NCI-H1092 treated with DMSO at 0.1 percent for 48 hours (cell line): ENCODE results near the gene MYOM1.
A peak's percentile ranks its signal among the peaks of the same experiment; 100 is the strongest.
"Not testable (repeated sequence)": the region's sequence is repeated elsewhere in the genome, so short reads cannot be mapped to it uniquely, and the experiment has no call there.

ENCODE experiments used
- DNase-seq: peaks from one replicate; lab custom pipeline; 2025; lab: John Stamatoyannopoulos, UW

The MYOM1 gene

DNA sequence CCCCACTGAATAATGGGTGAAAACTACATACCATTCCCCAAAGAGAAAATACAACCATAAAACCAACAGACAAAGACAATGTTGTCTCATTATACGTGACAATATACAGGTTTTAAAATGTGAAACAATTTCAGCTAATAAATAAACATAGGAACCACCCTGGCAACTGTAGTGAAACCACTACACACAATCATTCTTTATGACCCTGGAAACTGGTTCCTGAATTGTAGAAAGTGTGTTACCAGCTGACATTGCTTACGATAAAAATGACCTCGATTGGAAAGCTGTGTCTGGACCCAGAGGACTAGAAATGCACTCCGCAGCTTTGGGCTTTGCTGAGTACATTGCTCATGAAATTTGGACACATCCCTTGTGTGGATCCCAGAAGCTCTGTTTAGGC is 132.9 kb downstream of the MYOM1 start:
- no peak for DNase-seq

DNA sequence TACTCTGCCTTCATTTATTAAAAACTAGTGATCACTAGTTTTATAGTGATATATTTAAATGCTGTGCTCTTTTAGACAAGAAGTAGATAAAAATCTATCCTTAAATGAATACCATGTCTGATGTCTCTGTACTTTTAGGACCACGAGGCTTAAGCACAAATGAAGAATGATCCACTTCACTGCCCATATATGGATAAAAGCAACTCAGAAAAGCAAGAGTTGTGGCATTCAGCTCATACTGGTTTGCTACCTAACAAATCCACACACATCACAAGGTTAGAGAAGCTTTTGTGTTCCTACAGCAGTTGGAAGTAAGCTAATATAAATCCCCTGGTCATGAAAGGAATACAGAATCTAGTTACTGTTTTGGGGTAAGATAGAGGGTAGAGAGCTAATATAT is 134.2 kb downstream of the MYOM1 start:
- no peak for DNase-seq

DNA sequence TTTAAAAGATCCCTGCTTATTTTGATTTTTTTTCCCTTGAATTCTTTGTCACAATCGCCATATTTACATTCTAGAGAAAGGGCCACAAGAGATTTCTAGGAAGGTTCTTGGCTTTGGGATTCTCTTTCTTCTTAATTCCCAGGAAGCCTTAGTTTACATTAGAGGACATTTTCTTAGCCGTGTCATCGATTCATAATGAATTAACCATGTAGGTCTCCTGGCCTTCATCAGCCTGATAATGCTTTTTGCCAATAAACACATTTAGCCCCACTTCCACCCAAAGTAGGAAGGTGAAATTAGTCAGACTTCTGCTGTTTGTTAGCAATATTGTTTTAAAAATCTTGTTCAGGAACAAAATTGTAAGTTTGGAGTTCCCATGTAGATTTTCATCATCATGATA is 135.6 kb downstream of the MYOM1 start:
- DNase-seq = no peak

GRCh38 chr18:3083766-3084165 is 136.0 kb downstream of the MYOM1 start:
- DNase-seq = no peak

DNA sequence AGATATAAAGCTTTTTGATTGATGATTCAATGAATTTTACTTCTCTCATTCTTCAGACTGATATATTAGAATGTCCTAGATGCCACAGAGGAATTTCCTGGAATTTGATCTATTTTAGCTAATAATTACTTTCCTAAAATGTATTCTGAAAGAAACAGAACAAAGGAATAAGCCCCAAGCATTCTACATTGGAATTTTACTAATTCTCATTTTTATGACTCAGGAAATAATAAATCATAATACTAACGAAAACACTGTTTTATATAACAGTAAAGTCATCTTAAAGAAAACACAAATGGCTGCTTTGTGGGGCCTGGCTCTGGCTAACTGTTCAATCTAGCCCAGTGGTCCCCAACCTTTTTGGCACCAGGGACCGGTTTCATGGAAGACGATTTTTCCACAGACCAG is 138.2 kb downstream of the MYOM1 start:
- DNase-seq = no peak

GRCh38 chr18:3079653-3080052 is 140.1 kb downstream of the MYOM1 start:
- no peak for DNase-seq

GRCh38 chr18:3075491-3075890 is 144.3 kb downstream of the MYOM1 start:
- no peak for DNase-seq

GRCh38 chr18:3074087-3074486 is 145.7 kb downstream of the MYOM1 start:
- DNase-seq = no peak

DNA sequence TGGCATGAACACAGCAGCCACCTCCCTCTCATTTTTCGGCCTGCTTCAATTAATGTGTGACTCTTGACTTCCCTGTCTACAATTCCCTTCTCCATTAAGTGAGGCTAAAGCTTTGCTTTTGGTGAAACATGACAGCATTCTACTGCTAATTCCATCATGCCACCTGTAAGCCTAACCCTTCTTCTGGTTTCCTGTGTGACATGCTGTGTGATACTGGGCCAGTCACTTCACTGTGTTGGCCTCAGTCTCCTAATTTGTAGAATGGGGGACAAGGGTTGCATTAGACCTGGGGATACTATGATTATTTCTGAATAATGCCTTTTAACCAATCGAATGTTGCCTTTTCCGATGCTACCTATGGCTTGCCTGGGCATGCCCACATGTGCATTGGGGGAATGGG is 146.4 kb downstream of the MYOM1 start:
- not testable (repeated sequence) for DNase-seq

DNA sequence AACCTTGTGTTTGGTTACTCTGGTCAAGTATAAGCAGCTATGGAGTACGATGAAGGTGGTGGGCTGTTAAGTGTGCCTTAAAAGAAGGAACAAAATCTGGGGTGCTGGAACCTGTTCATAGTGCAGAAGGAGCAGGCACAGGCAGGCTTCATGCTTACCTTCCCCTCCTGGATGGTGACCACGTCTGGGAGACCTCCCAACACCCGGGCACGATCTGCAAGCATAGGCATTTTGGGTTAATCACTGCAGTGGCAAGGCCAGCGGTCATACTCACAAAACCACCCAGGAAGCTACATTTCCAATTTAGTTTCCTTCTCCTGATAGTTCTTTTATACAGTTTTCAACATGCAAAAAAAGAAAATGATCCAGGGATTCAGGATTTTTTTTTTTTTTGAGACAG is 148.1 kb downstream of the MYOM1 start:
- DNase-seq = no peak

- DNase-seq = no peak
Measured at GRCh38 chr18:3069671-3070433, 149.9 kb downstream of the MYOM1 start.

DNA sequence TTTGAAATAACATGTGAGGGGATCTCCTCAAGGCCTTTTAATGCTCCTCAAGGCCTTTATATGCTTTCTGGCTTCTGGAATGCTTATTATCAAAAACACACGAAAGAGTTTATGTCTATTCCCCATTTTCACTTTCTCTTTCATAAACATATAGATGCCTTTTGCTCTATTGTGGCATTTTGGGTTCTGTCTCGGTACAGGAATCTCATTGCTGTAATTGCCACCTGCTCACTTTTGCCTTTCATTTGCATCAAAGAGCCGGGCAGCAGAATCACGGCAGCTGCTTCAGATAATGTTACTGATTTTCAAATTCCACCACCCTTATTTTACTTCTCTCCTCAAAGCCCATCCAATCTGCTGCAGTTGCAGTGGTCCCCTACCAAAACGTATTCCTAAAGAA is 152.0 kb downstream of the MYOM1 start:
- DNase-seq = no peak

- no peak for DNase-seq
Measured at GRCh38 chr18:3067165-3067661, 152.6 kb downstream of the MYOM1 start.

DNA sequence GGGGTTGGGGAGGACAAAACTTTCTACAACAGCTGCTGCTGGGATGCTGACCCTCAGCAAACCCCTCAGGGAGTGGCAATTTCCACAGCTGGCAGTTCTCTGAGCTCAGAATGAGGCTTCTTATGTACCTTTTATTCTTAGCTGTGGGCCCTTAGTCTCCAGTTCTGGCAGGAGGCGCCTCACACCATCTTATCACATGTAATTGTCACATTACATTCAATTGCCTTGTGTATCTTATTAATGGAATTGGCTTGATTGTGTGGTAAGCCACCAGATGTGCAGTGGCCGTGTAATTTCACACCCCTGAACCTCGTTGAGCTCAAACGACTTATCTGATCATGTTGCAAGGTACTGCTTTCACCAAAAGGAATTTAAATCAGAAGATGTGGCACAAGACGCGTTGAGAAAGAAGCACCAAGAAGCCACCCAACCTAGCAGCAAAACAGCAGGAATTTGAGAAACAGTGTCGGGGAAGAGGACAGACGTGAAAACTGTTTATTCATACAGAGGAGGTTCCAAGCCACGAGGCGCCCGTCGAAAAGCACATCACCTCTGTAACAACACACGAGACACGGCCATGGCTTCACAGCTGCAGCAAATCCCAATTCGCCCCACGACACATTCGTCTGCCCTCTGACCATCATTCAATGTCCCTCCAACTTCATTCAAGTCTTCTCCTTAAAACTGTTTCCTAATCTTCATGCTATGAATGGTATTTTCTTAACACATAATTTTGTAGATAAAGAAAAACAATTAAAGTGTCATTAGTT is 153.2 kb downstream of the MYOM1 start:
- no peak for DNase-seq

- DNase-seq = not testable (repeated sequence)
Measured at GRCh38 chr18:3063766-3064165, 156.0 kb downstream of the MYOM1 start.

DNA sequence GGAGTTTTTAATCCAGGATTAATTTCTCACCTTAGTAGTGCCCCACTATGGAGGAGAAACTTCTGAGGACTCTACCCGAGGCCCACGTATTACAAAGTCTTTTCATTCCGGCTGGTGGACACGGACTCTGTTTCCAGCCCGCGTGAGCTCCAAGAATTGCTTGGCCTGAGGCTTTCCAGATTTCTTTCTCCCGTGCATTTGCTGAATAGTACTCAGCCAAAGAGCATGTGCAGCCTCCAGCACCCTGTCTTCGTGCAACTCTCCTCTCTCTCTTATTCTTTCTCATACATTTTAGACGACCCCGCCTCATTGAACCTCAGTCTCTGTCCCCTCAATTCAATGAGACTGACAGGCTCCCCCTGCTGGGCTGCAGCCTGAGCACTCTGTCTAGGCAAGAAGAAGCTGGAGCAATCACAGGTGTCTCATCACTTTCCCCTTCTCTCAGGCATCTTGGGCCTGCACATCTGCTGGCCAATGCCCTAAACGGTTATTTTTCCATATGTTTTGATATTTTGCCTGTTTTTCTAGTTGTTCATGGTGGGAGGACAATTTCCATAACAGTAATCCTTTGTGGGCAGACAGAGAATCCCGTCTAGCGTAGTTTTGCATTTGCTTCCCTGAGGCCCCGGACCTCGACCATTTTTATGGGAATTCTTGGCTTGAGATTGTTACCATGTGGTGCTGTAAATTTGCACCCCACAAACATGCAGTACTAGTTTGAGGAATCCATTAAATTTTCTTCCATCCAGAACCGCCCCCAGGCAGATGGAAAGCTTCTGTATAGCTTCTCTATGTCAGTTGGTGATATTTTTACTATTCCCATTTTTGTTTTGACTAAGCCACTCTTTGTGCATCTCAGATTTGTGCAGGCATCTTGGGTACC is 156.7 kb downstream of the MYOM1 start:
- DNase-seq = peak; percentile 36

DNA sequence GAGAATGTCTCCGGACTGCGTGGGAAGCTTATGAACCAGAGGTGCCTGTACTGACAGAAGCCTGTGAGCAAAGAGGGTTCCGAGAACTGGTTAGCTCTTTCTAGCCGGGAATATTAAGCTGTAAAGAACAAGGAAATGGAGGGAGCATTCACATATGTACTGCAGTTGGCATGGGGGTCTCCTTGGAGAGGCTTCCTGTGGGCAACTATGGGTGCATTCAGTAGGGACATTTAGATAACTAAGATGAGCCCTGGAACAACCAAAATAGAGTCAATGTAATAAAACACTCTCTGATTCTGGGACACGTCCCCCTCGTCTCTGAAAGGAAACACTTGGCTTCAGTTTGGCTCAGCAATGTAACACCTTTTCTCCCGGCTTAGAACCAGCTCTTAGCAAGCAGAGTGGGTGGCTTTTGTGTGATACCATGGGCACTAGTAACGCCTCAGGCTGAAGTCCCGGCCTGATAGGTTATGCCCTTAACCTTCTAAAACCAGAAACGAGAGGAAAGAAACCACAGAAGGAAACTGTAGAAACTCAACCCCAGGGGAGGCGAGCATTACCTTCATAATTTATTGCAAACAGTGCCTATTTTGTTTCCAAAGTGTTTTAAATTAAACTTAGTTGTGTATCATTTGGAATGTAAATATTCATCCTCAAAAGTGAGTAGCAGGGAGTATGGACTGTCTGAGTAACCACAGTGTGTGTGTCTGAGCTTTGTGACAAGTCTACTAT is 158.0 kb downstream of the MYOM1 start:
- DNase-seq = no peak

DNA sequence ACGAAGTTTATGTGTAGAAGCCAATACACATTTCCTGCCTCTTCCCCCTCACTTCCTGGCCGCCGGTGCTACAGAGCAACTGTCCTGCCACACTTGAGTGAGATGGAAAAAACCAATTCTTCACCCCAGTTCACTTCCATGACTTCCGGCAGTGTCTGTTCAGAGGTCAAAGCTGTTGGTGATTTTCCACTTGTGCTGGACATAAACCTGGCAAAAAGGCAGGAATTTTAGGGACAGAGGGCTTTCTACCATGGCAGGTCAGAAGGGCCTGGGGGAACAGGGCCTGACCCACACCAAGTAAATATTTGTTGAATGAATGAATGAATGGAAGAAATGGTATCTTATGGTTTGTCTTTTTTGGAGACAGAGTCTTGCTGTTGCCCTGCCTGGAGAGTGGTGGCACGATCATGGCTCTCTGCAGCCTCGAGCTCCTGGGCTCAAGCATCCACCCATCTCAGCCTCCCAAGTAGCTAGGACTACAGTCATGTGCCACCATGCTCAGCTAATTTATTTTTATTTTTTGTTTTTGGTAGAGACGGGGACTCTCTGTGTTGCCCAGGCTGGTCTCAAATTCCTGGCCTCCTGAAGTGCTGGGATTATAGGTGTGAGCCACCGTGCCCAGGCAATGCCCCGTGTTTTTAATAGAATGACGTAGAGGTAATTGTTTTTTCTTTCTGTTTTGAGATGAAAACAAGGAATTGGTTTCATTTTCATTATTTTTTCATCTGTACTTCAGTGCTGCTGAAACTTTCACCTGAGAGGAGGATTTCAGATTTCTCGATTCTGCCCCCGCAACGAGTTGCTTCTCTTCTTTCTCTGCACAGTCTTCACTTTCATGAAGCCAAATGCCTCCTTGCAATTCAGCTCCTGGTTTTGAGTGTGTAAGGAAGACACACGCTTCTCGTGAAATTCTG is 158.8 kb downstream of the MYOM1 start:
- no peak for DNase-seq

- no peak for DNase-seq
Measured at GRCh38 chr18:3059272-3059671, 160.5 kb downstream of the MYOM1 start.

- no peak for DNase-seq
Measured at GRCh38 chr18:3058328-3059191, 161.2 kb downstream of the MYOM1 start.
